HG03280 (cell line): ENCODE results near the gene TRAF1.

Experiments used
- ATAC-seq: cut with Tn5 transposase; IDR thresholded peaks from one replicate; pipeline ENCODE4 v1.9.1; 2021; ENCODE audit warnings: mild to moderate bottlenecking, moderate library complexity; ENCODE audit not compliant: unreplicated experiment

TRAF1 gene

DNA sequence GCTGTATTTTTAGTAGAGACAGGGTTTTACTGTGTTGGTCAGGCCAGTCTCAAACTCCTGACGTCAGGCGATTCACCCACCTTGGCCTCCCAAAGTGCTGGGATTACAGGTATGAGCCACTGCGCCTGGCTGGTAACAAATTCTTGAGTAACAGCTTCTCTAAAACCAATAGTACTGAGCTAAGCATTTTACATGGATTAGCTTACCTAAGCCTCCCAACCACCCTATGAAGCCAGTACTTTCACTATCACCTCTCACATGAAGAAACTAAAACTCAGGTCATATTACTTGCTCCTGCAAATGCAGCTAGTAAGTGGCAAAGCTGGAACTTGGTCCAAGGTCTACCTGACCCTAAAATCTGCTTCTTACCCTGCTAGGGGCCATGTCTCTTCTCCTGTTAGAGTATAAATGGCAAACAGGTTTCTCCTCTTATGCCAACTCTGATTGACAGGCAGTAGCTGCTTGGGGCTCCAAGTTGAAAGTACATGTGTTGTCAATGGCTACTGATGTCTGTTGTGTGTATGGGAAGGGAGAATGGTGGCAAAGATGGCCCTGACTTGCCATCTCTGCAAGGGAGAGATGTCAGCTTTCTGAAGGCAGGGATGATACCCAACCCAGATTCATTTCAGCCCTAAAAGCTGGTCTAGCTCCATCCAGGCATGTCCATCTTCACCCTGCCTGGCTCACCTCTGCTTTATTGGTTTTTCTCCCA, 53.6 kb downstream of the TRAF1 start:
- no peak for ATAC-seq

DNA sequence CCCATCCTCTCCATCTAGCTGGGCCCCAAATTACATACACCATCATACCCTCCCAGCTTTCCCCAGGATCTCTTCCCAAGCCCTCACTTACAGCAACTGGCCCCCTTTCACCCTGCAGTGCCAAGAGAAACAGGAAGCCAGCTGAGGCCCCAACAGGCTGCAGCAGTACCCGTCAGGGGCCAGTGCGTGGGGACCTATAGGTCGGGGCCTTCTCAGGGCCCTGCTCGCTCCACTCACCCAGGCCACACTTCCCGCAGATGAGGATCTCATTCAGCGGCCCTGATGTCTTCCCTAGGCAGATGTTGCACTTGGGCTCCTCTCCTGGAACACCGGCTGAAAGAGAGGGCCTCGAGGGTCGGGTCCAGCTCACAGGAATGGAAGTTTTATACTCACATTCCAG, 56.4 kb downstream of the TRAF1 start:
- ATAC-seq: no peak

DNA sequence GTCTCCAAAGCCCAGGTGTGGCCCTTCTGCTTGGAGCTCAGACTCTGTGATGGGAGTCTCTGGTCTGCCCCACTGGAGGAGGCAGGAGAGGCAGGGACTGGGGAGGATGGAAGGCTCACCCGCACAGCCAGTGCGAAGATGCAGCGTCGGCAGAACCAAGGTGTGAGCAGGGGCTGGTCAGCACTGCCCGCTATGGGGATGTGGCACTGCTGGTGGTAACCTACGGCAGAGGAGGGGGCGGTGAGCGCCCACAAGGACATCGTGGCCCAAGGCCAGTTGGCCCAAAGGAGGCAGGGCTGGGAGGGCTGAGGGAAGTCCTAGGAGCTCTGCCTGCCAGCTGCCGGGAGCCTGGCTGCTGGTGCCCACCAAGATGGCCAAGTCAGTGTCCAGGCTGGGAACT, 56.9 kb downstream of the TRAF1 start:
- no peak for ATAC-seq

DNA sequence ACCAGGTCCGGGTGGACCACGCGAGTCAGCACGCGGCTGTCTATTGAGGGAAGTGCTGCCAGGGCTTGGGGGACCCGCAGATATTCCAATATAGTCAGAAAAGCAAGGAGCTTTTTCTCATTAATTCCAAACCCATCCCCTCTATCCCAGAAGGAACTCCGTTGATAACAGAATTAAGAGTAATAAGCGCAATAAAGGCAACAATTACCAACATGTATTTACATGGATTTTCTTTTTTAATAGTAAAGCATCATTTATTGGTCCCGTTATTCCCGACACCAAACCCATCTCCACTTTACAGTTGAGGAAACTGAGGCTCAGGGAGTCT, 57.3 kb downstream of the TRAF1 start:
- no peak for ATAC-seq

DNA sequence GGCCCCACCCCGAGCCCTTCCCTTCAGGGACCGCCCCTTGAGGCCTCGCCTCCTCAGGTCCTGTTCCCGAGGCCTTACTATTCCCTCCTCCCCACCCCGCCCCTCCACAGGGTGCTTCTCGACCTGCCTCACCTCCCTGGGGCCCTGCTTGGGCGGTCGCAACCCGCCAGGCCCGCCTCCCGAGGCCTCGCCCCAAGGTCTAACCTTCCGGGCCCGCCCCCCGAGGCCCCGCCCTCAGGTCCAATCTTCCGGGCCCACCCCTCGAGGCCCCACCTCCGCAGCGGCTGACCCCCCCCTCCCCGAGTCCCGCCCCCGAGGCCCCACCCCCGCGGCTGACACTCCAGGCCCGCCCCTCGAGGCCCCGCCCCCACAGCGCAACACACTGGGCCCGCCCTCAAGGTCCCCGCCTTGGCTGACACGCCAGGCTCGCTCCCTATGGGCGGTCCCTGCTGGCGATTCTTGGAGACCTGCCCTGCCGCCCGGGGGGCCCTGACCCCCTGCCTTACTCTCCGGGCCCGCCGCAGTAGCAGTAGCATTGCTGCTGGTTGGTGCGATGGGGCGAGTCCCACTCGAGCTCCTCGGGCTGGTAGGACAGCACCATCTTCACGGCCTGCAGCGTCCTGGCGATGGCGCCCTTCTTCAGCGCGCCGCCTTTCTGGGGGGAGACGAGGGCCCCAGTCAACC, 57.8 kb downstream of the TRAF1 start:
- ATAC-seq: peak; percentile 87

DNA sequence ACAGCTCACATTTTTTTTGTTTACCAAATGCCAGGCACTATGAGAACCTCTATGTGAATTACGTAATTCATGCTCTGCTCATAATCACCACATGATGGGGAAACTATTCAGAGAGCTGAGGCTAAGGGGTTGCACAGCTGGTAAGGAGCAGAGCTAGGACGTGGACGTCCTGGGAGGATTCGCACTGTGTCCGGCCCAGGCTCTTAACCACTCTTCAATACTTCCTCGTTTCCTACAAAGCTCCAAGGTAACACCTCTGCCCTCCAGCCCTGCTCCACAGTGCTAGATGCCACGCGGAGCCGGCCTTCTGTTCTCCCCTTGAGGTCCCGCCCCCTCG, 58.3 kb downstream of the TRAF1 start:
- ATAC-seq: no peak

DNA sequence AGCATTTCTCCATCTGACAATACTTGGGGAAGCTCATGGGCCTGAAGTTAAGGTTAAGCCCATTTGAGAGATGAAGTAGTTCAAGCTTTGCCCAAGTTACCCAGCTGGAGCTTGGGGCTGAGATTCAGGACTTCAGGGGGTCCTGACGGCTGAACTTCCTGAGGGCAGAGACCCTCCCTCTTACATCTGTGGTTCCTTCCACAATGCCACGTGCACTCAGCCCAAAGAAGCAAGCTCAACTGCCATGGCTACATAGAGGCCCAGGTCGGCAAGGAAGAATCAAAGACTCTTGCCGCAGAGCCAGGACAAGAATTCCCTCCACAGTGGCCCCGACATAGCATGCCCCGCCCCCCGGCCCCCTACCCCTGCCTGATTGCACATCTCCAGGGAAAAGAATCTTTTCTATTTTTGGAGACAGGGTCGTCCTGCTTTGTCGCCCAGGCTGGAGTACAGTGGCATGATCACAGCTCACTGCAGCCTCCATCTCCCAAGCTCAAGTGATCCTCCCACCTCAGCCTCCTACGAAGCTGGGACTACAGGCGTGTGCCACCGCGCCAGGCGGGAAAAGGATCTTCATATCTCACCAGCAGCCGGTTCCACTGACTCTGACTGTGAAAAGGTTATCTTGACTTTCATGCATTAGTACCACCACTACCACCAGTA, 58.8 kb downstream of the TRAF1 start:
- no peak for ATAC-seq

DNA sequence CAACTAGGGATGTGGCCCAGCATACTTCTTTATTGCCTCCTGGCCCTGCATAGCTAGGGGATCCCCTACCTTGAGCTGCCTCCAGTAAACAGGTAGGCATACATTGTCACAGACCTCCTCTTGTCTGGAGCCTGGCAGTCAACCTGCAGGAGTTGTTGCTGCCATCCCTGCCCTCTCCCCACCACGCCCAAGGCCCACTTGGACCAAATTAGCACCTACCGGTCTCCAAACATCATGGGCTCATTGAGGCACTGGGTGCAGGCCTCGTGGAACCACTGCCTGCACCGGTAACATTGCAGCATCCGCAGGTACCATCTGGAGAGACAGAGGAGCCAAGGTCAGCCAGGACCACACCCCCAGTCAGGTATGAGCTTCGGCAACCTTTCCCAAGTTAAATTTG, 59.9 kb downstream of the TRAF1 start:
- no peak for ATAC-seq

DNA sequence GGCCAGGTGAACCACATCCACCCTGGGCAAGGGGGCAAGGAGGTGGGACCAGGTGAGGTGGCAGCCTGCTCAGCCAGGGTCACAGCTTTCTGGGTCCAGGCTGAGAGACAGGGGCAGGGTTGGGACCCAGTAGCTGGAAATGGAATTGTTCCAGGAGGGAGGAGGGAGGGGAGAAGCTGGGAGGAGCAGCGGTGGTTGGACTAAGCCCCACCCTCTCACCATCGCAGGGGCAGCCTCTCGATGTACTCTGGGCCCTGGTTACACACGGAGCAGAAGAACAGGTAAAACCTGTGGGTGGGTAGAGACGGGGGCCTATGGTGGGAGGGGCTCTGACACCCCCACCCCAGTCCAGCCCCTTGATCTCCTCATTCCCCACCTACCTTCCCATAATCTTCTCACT, 60.8 kb downstream of the TRAF1 start:
- no peak for ATAC-seq

DNA sequence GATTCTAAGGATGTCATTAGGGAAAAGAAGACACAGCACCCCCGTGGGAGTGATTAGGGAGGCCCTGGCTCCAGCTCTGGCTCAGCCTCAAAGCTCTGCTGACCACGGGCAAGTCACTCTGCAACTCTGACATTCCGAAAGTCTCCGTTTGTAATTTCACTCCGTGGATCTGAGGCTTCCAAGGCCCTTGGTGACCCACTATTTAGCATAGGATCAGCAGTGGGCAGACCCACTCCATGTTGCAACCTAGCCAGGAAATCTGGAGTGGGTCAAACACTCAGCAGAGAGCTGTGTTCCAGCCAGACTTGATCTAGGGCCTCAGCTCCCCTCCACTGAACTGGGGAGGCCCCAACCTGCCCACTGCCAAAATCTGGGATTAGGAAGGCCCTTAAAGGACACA, 61.4 kb downstream of the TRAF1 start:
- ATAC-seq: no peak

DNA sequence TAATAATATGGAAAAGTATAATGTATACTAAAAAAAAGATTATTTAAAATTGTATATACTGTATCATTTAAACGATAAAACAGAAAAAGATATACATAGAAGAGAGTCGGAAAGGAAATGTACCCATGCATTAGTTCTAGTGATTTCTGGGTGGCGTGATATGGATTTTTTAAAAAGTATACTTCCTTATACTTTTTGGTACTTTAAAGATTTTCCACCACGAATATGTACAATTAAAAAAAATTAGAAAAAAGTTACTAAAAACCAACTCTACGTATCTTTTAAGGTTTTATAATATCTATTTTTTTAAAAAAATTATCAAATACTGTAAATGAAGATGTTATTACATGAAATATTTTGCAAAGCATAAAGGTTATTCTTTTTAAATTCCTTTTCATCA, 61.9 kb downstream of the TRAF1 start:
- ATAC-seq: no peak

DNA sequence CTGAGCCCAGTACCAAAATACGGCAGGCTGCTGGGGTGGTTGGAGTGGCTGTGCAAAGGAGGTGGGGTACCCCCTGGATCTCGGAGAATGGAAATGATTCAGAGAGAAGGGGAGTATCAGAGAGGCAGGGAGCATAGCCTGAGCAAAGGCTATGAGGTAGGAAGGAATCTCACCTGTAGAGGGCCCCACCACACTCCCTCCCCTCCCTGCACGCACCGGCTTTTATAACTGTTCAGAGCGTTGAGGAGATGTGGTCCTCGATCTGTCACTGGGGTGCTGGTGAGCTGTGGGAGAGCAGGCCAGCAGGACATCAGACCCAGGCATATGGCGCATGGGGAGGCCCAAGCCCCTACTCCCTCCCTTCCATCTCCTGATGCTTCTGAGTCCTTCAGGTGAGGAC, 62.8 kb downstream of the TRAF1 start:
- ATAC-seq: no peak

DNA sequence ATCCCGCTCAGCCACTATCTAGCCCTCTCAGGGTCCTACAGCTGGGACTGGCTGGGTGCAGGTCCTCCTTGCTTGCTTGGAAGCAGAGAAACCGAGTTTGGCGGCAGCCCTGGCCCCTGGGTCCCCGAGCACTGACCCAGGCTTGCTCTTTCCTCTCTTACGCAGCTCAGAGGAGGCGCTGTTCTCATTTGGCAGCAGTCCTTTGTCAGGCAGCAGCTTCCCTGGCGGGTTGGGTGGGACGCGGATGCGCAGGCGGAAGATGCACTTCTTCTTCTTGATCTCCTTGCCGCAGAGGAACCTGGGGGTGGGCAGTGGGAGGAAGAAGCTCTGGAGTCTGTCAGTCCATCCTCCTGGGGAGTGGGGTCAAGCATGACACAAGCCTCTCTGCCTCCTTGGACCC, 64.1 kb downstream of the TRAF1 start:
- ATAC-seq: no peak

DNA sequence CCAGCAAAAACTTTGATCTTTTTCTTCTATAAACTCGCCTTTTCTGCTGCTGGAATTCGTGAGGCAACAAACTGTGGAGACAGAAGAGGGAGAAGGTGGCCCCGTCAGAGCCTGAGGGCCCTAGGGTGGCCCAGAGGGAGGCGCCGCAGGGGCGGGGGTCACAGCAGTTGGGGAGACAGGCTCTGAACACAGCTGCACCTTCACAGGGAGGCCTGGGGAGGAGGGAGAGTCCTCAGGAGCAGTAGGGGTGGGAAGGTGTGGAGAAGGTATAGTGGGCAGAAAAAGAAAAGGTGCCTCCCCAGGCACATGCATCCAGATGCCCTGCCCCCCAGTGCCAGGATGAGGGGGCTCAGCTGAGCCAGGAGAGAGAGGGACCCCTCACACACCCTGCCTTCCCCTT, 64.7 kb downstream of the TRAF1 start:
- no peak for ATAC-seq

DNA sequence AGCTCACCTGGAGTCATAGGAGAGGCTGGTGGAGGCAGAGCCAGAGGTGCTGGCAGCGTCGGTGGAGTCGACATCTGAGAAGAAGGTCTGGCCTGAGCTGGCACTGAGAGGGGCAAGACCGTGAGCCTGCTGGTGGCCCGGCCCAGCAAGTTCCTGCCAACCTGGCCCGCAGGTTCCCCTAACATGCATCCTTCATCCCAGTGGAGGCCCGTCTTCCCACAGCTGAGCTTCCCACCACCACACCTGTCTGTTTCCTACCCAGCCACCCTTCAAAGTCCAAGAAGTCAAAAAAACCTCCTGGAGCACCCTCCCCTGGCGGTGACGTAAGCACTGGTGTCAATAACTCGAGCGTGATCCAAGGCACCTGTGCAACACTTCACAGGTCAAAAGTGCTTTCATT, 66.5 kb downstream of the TRAF1 start:
- no peak for ATAC-seq

DNA sequence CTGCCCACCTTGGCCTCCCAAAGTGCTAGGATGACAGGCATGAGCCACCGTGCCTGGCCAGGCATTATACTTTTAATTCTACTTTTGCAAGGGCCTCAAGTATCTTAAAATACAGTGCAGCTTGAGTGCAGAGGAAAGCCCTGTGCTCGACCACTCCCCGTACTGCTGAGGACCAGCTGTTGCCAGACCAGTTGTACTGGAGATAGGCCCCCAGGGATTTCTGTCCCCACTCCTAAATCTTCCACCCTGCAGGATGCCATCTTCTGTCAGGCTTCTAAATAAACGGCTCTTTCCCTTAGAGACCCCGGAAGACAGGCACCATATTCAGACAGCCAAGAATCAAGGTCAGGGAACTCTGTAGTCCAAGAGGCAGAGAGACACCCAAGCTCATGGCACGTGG, 67.2 kb downstream of the TRAF1 start:
- ATAC-seq: no peak

DNA sequence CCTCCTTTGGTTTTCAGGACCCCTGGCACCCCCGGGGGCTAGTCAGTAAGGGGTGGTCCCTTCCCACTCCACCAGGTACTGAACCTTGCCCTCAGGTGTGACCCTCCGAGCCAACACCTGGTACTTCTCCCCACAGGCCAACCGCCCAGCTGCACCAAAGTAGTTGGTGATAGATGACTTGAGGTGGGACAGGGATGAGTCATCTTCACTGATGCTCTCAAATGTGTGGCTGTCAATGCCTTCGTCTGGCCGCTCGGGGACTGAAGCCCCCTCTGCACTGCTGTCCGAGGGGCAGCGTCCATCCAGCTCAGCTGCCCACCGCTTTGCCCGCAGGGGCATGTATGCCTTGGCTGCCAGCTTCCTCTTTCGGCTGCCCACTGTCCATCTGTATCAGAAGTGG, 68.7 kb downstream of the TRAF1 start:
- ATAC-seq: no peak

DNA sequence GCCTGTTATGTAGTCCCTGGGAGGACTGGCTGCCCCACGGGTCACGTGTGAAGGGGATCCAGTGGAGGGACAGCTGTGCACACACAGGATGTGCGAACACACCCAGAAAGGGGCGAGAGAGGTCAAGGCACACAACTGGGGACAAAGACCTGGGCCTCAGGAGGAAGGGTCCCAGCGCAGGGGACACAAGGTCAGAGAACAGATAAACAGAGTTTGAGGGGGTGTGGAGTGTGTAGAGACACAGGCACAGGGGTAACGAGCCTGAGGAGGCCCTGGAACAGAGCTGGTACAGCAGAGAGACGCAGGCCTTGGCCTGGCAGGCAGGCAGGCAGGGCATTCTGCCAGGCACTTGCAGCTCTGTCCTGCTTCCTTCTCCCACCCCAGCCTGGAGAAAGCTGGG, 69.1 kb downstream of the TRAF1 start:
- no peak for ATAC-seq

DNA sequence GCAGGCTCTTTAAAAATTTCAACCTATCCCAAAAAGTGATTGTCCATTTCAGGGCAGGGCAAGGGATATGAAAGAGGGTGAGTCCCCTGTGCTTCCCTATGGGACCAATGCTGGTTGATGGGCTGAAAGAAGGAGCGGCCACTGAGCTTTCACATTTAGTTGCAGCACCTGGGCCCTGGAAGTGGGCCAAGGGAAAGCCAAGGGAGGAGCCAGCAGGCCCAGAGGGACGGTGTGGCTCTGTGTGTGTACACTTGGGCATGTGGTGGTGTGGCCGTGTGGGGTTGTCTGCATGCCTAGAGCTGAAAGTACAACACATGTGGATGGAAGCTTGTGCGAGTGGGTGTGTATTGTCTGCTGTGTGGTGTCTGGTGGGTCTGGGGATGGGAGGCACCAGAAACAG, 69.9 kb downstream of the TRAF1 start:
- ATAC-seq: no peak

DNA sequence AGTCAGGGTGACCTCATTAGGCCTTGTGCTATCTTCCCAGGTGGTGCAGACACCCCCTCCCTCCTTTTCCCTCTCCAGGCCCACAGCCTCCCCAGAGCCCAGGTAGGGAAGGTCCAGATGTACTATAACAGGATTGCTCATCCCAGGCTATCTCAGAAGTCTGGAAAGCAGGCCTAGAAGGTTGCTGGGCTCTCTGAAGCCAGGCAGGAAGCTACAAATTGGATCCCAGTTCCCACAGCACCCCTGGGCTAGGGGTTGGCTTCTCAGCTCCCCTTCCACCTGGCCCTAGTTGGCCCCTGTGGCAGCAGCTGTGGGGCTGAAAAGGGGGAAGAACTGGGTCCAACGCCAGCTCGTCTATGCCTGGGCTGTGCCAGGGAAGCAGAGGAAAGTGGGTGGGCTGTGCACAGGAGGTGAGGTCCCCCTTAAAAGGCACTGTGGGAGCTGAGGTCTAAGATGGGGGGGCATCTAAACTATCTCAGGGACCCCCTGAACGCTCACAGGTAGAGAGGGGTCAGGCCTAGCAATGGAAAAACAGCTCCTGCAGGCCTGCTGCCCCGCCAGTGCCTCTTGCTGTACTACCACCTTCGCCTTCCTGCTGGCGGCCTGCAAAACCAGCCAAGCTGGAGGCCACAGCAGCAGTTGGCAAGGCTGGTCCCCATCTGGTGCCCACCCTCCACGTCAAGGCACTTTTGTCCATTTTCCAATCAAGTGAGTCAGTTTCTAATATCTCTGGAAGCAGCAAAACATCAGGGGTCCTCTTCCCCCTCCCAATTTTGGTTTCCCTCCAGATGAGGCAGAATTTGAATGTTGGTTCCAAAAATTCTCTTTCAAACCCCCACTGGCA, 70.5 kb downstream of the TRAF1 start:
- ATAC-seq: no peak

DNA sequence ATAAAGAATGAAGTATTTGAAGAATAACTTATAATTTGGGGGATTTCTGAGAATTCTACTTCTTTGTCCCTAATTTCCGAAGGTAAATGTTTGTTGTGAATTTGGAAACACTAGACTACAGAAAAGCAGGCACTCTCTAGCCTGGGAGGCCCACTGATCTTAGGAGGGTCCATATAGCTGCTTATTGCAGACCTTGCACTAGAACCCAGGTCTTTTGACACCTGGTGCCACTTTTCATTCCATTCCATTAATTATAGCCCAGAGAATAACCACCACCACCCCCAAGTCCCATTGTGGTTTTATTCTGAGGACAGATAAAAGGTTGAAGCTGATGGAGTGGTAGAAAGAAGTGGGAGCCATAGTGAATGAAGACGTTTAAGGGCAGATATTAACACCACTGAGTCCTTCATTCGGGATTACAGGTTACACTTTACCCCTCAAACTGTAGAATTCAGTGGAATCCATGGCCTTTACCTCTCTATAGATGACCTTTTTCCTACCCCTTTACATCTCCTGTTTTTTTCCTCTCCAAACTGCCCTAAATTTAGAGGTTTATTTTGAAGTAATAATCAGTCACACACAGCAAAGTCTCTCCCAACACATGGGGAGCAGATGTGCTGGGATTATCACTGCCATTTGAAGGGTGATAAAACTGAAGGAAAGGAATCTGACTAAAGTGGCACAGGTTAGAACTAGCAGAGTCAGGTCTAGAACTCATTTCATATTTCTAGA, 71.8 kb downstream of the TRAF1 start:
- no peak for ATAC-seq
